ENCODE results near the gene DIAPH1. TPM values are rescaled to one million over a fixed set of nuclear protein-coding genes. Genes with fewer than 3 reads are reported as not detected.
"Not testable (repeated sequence)": the region's sequence is repeated elsewhere in the genome, so short reads cannot be mapped to it uniquely, and the experiment has no call there.

Gene DIAPH1
- total RNA-seq, 1 donor from 2014 or later: 149 TPM

- no peaks in the 10 kb centered on the region for H3K27me3 Mint-ChIP-seq (ENCODE audit: unreplicated experiment)
- no peak overlapping the region for H3K4me3 Mint-ChIP-seq (ENCODE audit: unreplicated experiment)
- H3K27ac Mint-ChIP-seq (ENCODE audit: unreplicated experiment): peak overlapping the region; percentile 1
- H3K4me1 Mint-ChIP-seq (ENCODE audit: unreplicated experiment): peaks cover 43% of the 10 kb centered on the region
- no peak for TF ChIP-seq CTCF (IDR thresholded peaks at IDR 0.05; ENCODE audit: unreplicated experiment)
- DNase-seq (ENCODE audit: low spot score): no peak
- peaks cover 9% of the 10 kb centered on the region for H3K36me3 Mint-ChIP-seq (ENCODE audit: low read depth, unreplicated experiment)
- H3K9me3 Mint-ChIP-seq (ENCODE audit: unreplicated experiment): no peaks in the 10 kb centered on the region
These were observed 7.5 kb downstream of the DIAPH1 start for GRCh38 chr5:141611289-141611688.

GRCh38 chr5:141609921-141610320 is 8.9 kb downstream of the DIAPH1 start:
- Mint-ChIP-seq H3K36me3 (ENCODE audit: low read depth, unreplicated experiment) (peaks cover 12% of the 10 kb centered on the region), H3K27ac (ENCODE audit: unreplicated experiment) (peak overlapping the region; percentile 70), H3K4me1 (ENCODE audit: unreplicated experiment) (peaks cover 47% of the 10 kb centered on the region)
- H3K9me3 Mint-ChIP-seq (ENCODE audit: unreplicated experiment); H3K27me3 Mint-ChIP-seq (ENCODE audit: unreplicated experiment); DNase-seq (ENCODE audit: low spot score); H3K4me3 Mint-ChIP-seq (ENCODE audit: unreplicated experiment): not testable (repeated sequence)

GRCh38 chr5:141609044-141609443 is 9.8 kb downstream of the DIAPH1 start:
- peaks cover 2% of the 10 kb centered on the region for H3K27me3 Mint-ChIP-seq (ENCODE audit: unreplicated experiment)
- TF ChIP-seq CTCF (IDR thresholded peaks at IDR 0.05; ENCODE audit: unreplicated experiment): no peak
- DNase-seq (ENCODE audit: low spot score): no peak
- H3K4me3 Mint-ChIP-seq (ENCODE audit: unreplicated experiment): no peak overlapping the region
- peaks cover 51% of the 10 kb centered on the region for H3K4me1 Mint-ChIP-seq (ENCODE audit: unreplicated experiment)
- H3K36me3 Mint-ChIP-seq (ENCODE audit: low read depth, unreplicated experiment): peaks cover 12% of the 10 kb centered on the region
- H3K9me3 Mint-ChIP-seq (ENCODE audit: unreplicated experiment): no peaks in the 10 kb centered on the region
- H3K27ac Mint-ChIP-seq (ENCODE audit: unreplicated experiment): no peak overlapping the region

GRCh38 chr5:141608557-141608956 is 10.2 kb downstream of the DIAPH1 start:
- Mint-ChIP-seq H3K9me3 (ENCODE audit: unreplicated experiment) (no peaks in the 10 kb centered on the region), H3K4me1 (ENCODE audit: unreplicated experiment) (peaks cover 46% of the 10 kb centered on the region), H3K27ac (ENCODE audit: unreplicated experiment) (peak overlapping the region; percentile 77)

GRCh38 chr5:141608046-141608445 is 10.8 kb downstream of the DIAPH1 start:
- no peak overlapping the region for H3K4me3 Mint-ChIP-seq (ENCODE audit: unreplicated experiment)
- no peak for TF ChIP-seq CTCF (IDR thresholded peaks at IDR 0.05; ENCODE audit: unreplicated experiment)
- H3K4me1 Mint-ChIP-seq (ENCODE audit: unreplicated experiment): peaks cover 41% of the 10 kb centered on the region
- peak overlapping the region; percentile 77 for H3K27ac Mint-ChIP-seq (ENCODE audit: unreplicated experiment)
- H3K36me3 Mint-ChIP-seq (ENCODE audit: low read depth, unreplicated experiment): peaks cover 12% of the 10 kb centered on the region
- H3K9me3 Mint-ChIP-seq (ENCODE audit: unreplicated experiment): no peaks in the 10 kb centered on the region
- peaks cover 2% of the 10 kb centered on the region for H3K27me3 Mint-ChIP-seq (ENCODE audit: unreplicated experiment)
- no peak for DNase-seq (ENCODE audit: low spot score)

More at GRCh38 chr5:141608557-141608956, 10.2 kb downstream of the DIAPH1 start:
- Mint-ChIP-seq H3K36me3 (ENCODE audit: low read depth, unreplicated experiment) (peaks cover 12% of the 10 kb centered on the region), H3K4me3 (ENCODE audit: unreplicated experiment) (no peak overlapping the region), H3K27me3 (ENCODE audit: unreplicated experiment) (peaks cover 2% of the 10 kb centered on the region)
- DNase-seq (ENCODE audit: low spot score): no peak
- TF ChIP-seq CTCF (IDR thresholded peaks at IDR 0.05; ENCODE audit: unreplicated experiment): no peak
